NCI-H128 (cell line): ENCODE measurements around the gene INPP5D.
"Not testable (repeated sequence)": the region's sequence is repeated elsewhere in the genome, so short reads cannot be mapped to it uniquely, and the experiment has no call there.

Experiments used
- DNase-seq: peaks from one replicate; lab custom pipeline; 2025; ENCODE audit not compliant: unreplicated experiment; lab: John Stamatoyannopoulos, UW

The INPP5D gene

DNA sequence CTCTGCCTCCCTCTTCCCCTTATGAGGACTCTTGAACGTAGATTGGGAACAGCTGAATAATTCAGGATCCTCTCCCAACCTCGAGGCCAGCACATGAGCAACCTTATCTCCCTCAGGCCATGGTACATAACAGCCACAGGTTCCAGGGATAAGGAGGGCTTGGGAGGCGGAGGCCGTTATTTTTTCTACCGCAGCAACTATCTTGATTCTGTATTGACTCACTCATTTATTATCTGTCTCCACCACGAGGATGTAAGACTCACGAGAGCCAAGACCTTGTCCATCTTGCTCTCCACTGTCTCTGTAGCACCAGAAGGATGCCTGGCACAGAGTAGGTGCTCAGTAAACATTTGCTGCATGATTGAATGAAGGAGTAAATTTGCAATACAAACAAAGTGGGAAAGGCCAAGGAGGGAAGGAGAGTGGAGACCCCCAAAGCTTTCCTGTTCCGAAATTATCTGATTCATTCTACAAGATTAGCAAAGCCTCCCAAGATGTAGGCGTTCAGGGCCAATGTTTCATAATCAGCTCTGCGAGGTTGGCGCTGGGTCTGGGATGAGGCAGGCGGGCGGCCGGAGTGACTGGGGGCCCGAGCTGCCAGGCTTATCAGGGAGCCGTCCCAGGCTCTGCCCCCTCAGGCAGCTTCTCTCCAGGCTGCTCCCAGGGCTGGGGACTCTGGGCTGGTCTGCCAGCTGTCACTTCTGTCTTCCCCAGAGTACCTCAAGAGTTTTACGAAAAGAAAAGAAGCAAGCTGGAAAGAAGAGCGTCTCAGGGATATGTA is 31.6 kb downstream of the INPP5D start:
- DNase-seq, result no peak

DNA sequence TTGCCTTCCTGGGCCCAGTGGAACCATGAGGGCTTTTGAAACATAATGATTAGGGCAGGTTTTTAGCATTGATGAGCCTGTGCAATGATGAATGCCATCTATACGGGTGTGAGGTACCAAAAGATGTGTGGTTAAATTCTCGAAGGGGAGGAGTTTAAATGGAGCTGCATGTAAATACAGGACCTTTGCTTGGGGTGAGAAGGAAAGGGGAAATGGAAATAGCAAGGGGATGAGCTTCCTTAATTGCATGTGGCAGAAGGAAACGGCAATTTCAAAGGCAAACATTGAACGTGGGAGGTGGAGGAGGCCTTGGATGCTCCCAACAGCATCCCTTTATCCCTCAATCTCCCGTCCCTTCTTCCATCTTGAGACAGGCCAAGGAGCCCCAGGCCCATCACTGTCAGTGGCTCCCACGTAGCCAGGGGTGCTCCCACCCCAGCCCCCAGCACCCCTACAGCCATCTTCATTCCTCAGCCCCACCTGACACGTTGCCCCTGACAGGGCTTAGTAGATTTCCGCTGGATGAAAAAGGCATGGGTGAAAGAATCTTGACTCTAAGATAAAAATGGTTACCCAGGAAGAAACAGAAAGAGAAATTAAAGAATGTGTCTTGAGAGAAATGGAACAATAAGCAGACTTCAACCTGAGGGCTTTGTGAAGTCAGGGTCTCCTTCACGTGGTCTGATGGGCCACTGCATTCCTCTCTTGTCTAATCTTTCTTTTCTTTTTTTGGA is 32.5 kb downstream of the INPP5D start:
- DNase-seq, result no peak

DNA sequence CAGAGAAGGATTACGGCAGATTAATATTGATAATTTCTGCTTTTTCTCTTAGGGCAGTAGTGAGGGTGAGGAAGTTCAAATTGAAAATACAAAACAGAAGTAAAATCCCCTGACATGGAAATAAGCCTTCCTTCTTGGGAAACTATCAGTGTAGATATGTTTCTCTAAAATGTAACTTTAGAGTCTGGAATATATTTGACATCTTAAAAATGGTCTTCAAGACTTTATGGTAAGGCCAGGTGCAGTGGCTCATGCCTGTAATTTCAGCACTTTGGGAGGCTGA is 33.0 kb downstream of the INPP5D start:
- DNase-seq, result no peak

DNA sequence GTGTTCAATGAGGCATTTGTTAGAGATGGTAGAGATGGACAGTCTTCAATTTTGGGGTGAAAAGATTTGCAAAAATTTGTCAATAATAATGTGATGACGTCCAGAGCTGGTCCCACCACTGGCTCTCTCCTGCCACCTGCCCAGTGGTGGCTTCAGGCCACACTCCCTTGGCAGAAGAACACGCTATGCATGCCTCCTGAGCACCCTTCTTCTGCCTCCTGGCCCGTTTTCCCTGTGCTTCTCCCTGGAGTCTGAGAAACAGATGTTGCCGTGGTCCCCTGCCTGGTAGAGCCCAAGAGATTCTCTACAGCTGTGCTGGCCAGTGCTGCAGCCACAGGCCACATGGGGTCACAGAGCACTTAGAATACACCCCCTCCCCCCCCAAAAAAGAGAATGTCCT is 33.6 kb downstream of the INPP5D start:
- DNase-seq, result no peak

DNA sequence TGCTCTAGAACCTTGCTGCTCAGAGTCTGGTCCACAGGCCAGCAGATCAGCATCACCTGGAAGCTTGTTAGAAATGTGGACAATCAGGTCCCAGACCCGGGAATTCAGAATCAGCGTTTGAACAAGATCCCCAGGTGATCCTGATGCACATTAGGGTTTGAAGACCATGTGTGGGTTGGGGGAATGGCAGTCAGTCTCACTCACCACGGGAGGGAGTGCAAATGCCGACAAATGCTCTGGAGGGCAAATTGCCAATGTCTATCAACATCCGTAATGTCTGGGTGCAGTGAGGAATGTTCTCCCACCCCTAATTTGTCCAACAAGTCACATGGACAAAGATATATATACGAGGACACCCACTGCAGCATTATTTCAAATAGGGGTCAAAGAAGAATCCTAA is 34.5 kb downstream of the INPP5D start:
- no peak for DNase-seq

DNA sequence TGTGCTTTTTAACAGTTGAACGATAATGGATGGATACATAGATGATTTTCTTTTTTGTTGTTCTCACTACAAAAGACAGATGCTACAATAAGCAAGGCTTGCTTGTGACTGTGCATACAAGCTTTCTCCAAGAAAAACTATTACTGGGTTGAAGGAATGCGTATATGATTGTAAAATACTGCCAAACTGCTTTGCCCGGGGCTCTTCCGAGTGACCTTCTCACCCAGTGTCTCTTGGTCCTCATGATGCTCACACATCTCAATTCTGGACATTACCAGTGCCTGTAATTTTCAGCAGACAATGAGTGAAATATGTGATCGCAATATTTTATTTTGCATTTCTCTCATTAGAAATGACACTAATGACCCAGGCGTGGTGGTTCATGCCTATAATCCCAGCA is 35.9 kb downstream of the INPP5D start:
- no peak for DNase-seq

DNA sequence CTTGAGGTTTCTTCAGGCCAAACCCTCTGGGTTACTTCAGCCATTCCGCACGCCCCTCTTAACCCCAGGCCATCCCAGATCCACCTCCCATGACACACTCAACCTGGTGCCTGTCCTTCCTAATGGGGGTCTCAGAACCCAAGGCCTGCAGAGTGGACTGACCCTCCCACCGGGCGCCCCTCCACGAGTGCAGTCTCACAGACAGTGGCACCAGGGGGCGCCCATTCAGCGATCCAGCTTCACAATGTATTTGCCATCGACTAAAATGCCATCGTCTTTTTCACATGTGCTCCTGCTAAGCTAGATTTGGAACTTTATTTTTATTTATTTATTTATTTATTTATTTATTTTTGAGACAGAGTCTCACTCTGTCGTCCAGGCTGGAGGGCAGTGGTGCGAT is 38.5 kb downstream of the INPP5D start:
- no peak for DNase-seq

DNA sequence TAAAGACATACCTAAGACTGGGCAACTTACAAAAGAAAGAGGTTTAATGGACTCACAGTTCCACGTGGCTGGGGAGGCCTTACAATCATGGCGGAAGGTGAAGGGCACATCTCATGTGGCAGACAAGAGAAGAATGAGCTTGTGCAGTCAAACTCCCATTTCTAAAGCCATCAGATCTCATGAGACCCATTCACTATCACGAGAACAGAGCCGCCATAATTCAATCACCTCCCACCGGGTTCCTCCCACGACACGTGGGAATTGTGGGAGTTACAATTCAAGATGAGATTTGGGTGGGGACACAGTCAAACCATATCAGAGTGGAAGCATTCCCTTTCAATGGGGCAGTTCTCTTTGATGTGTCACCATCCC is 39.7 kb downstream of the INPP5D start:
- not testable (repeated sequence) for DNase-seq

DNA sequence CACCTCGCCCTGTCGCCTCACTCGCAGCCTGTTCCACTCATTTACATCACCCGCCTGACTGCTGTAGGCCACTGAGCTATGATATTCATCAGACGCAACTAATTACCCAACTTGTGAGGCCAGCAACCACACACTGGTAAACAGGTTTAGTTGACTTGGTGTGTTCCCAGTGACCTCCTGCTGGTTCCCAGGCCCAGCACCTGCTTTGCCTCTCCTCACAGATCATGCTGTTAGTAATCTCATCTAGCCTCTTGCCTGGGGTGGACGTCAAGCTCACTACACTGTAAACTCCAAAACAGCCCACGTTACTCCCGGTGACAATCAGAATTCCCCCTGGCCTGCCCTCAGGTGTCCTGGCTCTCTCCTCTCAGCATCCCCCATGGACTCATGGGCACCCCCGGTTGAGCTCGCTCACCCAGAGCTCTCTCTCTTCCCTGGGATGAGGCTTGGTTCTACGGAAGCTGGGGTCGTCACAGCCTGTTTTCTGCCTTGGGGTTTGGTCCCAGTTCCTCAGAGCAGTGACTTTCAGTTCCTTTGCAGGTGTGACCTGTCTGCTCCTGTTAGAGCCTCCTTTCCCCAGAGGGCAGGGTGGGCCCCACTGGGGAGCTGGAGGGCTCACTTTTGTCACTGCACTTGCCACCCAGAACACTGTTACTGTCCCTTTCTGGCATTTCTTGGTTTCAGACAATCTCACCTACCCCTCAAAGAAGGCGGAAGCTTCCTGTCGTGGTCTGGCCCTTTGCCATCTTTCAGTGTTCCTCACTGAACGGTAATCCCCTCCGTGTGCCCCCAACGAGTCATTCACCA is 40.3 kb downstream of the INPP5D start:
- DNase-seq, result no peak

DNA sequence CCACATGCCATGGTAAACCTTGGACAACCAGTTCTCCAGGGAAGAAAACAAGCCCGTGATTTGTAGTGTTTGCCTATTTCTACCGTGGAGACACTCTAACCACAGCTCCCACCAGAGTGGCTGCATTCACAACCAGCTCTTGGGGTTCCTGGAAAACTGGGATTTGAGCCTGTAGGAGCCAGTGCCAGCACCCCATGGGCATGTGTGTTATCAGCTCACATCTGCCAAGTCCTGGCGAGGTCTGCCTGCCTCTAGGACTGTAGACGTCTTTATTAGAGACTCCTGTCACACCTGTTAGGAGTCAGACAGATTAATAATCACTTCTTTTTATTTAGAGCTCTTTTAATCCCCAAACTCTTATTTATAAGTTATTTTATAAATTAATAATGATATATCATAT is 41.0 kb downstream of the INPP5D start:
- DNase-seq, result no peak

DNA sequence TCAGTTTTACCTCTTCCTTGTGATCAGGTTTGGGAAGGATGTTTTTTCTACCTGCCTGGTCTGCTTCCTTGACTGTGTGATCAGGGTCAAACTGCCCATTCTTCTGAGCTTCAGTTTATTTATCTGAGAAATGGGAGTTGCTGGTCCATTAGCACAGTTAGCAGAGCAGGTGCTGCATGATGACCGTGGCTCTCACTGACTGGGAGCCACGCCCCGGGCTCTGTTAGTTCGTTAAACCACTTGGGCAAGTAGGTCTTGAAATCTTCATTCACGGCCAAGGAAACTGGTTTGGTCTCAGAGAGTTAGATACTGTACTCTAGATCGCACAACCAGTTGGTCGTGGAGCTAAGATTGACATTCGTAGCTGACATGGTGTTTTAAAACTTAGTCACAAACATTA is 41.7 kb downstream of the INPP5D start:
- no peak for DNase-seq

DNA sequence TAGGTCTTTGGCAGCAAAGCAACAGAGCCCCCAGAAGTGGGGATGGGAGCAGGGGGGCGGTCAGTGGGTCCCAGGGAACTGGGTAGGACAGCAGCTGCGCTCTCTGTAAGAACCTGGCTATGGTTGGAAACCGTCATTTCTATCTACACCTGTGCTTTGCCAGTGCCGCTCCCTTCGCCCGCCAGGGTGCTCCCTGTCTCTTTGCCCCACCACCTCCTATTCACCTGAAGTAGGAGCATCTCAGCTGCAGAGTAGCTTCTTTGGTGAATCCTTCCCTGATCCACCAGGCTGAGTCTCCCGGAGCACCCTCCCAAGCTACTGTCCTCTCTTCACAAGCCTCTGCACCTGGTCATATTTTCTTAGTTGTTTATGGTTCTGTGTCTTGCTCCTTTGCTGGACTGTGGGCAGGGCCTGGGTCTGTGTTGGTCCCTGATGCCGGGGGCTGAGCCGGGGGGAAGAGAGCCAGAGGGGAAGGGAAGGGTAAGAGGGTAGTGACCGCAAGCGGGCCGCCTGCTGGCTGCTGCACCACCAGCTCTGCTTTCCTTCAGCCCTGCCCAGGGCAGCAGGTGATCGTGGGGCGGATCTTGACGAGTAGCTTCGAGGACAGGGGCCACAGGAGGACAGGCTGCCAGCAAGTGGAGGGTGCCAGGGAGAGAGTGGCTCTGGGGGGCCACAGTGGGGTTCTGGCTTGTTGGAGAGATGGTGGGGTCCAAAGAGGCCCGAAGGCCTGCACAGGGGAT is 45.2 kb downstream of the INPP5D start:
- no peak for DNase-seq

DNA sequence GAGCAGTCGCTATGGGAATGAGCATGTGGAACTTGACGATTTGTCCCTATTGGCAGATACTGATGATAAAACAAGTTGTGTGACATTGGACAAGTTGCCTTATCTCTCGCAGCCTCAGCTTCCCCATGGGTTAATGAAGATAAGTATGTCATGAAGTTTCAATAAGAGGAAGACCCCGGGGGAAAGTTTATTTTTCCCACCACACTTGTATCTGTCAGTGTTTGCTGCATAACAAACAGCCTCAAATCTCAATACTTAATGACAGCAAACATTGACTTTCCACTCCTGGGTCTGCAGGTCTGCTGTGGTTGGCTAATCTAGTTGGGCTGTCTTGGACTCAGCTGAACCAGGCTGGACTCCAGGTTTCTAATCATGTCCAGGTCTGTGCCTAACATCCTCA is 45.8 kb downstream of the INPP5D start:
- no peak for DNase-seq

DNA sequence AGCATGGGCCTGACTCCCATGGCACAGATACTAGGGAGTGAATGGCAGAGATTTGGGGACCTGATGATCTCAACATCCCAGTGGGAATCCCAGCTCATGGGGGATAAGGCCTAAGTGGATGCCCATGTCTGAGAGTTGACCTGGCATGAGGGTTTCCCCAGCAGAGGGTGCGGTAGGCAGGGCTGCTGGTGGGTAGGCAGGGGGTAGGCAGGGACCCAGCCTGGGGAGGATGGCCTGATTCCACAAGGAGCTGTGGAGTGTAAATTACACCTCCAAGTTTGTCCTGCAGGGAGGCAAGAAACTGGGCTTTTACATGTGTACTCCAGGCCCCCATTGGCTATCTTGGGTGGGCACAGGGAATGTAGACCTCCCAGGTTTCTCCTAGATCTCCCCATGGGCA is 46.9 kb downstream of the INPP5D start:
- DNase-seq, result no peak

DNA sequence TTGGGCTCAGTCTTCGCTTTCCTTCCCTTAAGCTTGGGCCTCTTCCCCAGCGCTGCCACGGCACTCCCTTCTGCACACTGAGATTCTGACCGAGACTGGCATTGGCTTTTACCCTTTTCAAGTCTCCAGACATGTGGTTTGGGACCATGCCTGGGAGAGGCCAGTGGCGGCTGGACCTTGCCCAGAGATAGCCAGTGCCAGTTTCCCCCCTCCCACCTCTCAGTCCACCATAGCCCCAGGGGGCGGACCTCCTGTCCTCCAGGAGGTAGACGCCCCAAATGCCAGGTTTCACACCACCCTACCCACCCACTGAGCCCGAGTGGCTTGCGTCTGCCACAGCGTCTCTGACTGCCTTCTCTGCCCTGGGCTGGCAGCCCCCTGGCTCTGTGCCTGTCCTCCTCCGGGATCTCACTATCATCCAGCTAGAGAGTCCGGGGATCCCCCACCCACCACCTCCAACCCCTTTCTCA is 47.7 kb downstream of the INPP5D start:
- DNase-seq, result no peak

DNA sequence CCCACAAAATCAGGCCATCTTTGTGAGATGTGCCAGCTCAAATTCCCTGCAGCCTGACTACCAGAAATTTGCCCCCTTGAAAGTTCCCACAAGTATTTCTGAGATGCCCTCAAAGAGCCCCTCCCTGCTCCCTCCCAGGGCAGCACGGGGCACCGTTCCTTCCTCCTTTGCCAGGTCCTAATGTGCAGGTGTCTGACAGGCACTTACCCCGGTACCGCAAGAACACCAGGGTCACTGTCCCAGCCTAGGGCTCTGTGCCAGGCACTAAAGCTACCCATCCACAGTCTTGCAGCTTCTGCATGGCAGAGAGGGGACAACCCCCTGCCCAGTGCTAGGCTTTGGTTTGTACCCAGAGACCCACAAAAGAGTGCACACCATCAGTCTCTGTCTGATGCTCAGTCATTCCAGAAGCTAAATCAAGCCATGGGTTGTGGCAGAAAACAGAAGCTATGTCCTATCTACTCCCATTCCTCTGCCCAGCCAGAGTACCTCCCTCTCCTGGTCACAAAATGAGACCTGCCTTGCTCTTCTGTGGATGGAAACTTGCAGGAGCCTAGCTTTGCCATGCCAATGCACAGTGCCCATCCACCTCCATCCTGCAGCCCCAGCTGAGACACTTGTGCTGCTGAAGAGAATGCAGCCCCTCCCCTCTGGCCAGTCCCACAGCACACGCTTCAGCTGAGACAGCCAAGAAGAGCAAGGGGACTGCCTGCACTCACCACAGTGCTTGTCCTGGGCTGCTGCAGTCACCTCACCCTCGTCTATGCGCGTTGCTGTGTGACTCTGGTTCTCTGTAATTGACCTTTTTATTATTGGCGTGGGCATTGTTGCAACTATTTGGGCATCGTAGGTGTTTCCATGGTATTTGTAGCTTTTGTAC is 48.7 kb downstream of the INPP5D start:
- no peak for DNase-seq

DNA sequence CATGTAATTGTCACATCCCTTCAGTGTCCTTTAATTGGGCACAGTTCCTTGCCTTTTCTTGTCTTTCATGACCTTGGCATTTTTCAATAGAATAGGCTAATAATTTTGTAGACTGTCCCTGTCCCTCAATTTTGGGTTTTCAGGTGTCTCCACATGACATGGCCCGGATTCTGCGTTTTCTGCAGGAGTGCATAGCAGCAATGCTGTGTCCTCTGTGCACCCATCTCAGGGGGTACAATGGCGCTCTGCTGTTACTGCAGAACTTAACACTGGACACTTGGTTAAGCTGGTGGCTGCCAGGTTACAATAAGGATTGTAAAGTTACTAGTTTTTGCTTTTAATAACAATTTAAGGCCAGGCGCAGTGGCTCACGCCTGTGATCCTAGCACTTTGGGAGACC is 51.3 kb downstream of the INPP5D start:
- no peak for DNase-seq

DNA sequence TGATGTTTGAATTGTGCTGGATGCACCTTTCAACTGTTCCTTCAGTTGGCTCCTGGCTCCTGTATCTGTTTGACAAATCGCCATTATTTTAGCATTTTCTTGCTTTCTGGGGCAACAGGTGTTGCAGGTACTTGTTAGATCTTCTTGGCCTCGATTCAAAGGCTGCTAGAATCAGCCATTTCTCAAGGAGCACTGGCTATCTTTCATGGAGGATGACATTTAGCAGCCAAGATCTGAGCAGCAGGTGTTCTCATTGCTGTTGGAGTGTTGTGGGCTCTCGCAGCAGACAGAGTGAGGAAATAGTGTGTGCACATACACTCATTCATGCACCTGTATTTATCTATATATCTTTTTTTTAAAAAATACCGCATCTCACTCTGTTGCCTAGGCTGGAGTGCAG is 52.2 kb downstream of the INPP5D start:
- DNase-seq, result no peak

DNA sequence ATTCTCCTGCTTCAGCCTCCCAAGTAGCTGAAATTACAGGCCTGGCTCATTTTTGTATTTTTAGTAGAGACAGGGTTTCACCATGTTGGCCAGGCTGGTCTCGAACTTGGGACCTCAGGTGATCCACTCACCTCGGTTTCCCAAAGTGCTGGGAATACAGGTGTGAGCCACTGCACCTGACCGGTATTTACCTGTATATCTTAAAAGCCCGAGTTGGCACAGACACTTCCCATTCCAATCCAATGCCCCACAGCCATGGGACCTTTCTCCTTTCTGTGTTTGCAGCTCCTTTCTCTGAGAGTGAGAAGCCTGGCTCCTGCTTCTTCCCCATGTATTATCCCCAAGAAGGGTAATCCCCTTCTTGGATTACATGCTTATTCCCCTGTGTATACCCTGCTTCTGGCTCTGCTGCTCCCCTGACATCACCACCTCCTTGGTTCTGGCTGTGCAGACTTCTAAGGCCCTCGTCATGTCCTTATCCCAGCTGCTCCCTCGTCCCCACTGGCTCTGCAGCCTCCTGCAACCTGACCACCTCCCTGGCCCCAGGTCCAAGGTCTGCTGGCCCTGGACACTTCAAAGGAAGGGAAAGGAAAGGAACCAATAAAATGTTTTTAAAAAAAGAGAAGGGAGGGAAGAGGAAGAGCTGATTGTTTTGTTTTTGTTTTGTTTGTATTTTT is 52.8 kb downstream of the INPP5D start:
- no peak for DNase-seq

DNA sequence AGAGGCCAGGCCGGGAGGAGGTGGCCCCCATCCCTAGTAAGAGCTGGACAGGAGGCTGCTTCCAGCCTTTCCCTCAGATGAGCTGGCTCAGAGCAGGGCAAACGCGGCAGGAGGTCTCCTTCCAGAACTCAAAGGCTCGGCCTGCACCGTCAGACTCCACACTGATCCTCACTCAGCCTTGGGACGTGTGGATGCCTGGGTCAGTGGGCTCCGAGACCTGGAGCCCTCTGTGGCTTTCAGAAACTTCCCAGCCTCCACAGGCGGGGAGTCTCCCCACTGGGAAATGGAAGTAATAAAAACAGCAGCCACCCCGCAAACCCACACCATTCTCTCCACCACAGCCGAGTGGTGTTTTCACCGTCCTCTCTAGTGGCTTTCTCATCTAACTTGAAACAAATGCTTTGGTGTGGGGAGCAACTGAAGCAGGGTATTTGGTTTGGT is 54.3 kb downstream of the INPP5D start:
- DNase-seq, result no peak
